Measurements from ENCODE around the gene TEAD4.

- TF ChIP-seq POLR2A (IDR thresholded peaks at IDR 0.05): no peak
- no peak for TF ChIP-seq CTCF (IDR thresholded peaks at IDR 0.05)
Observed at GRCh38 chr12:2959192-2959504, at the start of gene TEAD4.
